Iris pigment epithelial cell (primary cell): Measurements from ENCODE around the gene MAGI1.
A peak's percentile ranks its signal among the peaks of the same experiment; 100 is the strongest.

ENCODE experiments used
- DNase-seq: peaks from one replicate; pipeline ENCODE4 v3.0.0-alpha.2; 2011; ENCODE audit warnings: low read depth

Gene MAGI1

DNA sequence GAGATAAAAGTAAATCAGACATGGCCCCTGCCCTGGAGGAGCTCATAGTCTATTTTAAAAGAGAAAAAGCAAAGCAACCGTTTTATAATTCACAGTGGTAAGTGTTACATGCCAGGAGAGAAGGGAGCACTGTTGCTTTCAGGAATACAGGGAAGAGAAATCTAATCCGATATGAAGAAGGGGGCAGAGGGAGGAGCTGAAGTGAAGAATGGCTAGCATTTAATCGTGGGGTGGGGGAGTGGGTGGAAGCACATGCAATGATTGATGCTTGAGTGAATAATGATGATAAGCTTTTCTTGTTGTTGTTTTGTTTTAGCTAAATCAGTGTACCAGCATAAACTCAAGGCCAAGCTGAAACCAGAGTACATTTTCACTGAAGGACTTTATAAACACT is 629.5 kb downstream of the MAGI1 start:
- no peak for DNase-seq

DNA sequence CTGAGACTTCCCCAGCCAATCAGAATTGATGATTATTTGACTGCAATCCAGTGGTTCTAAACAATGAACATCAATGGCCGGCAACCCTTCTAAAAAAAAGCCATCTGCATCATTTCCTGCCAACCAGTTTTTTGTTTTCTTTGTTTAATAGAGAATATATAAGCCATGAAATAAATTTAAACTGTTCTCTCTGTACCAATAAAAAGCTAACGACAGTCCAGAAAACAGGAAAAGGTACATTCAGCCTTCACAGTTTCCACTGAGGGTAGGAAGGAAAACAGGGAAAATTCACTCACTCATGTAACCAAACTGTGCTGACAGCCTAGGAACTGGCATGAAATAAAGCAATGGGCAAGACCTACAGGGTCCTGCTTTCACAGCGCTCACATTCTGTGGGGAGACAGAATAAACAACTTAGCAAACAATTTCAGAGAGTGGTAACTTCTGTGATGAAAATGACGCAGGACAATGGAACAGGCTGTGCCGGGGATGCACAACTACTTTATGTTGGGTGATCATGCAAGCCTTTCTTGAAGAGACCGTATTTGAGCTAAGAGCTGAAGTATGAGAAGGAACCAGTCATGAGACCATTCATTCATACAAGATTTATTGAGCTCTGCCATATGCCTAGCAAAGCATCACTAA is 630.1 kb downstream of the MAGI1 start:
- no peak for DNase-seq

DNA sequence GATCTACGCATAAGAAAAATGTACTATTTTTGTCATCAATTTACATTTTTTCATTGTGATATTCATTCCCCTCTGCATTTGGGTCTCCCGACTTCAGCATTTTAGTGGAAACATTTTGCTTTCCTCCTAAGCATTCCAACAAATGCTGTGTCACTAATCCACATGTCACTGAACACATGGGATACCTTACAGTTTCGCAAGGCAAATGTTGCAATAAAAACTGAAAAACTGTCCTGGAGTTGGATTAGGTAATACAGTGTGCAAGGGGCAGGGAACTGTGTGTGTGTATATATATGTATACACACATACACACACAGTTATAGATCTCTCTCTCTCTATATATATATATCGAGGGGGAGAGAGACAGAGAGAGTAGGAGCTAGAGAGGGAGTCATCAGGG is 632.2 kb downstream of the MAGI1 start:
- peak; percentile 50 for DNase-seq

DNA sequence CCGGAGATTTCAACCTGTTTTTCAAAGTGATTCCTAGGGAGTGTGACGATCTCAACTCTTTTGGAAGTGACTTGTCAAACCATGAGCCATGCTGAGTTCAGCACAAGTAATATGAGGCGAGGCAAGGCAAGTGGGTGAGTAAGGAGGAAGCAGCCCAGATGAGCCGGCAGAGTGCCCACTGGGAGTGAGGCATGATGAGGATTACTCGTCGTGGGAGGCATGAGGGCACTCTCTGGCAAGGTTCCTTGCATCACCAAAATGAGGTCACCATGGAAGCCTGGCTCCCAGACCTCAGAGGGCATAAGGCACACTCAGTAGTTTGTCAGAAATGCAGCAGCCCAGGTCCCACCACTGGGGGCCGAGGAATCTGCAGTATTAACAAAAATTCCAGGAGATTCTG is 636.1 kb downstream of the MAGI1 start:
- peak; percentile 74 for DNase-seq

DNA sequence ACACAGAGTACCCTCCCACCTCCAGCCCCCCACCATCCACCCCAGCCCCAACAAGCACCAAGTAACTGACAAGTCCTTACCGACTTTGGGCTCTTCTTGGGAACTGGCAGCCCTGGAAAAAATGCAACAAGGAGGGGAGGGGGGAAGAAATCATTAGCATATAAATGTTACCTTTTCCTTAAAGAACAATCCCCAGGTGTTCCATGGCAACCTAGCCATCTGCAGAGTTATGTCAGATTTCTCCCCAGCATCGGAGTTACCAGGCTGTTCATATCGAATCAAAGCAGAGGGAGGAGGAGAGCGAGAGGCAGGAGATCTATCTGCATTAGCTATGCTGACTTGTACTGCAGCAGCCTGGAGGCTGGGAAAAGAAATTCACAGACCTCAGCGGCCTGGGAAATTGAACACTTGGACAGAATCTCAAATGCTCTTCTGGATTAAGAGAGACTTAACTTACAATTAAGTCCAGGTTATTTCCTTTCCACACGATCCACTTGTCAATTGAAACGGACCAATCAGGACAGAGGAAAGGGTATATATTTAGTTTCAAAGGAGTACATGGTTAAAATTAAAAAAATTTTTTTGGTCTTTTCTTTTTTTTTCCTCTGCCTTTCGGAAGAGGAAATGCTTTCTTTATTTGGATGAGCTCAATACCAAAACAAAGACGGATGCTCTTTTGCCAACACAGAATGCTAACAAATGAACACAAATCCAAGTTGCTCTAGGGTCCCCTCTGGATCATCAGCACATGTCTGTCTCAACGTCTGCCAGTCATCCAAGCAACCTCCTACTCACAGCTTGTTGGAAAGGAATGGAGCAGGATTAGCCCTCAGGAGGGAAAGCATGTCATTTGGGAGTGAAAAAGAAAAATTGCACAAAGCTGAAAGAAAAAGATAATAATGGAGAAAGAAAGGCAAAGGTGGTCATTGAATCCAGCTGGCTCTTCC is 637.1 kb downstream of the MAGI1 start:
- no peak for DNase-seq

DNA sequence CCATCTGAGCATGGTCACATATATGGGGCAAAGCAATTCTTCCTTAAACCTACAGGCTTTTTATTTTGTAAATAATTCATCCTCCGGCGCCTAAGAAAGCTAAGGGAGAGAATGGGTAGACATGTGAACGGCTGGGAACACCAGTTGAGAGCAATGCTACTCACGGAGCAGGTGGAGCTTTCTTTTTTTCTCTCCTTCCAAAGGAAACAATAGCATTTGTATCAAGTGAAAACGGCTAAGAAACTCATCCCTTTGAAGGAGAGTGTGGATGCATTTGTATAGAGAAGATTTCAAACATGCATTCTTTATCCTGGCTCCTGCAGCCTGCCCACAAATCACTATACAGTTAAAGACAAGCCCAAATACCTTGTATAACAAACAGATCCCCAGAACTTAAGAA is 637.8 kb downstream of the MAGI1 start:
- no peak for DNase-seq

DNA sequence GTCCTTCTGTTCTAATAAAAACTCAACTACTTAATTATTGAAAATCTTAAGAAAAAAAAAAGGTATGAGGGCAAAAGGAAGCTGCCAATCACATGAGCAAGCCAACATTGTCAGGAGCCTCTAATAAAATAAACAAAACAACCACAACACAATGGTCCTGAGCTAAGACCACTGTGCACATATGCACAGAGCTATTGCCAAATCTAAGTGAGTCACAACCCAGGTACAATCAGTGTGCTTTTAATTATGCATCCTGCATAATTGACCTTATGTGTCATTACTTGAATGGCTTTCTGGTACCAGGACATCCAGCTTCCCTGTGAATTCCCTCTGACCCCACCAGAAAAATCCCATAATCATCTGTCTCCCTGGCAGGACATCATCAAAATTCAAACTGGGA is 639.8 kb downstream of the MAGI1 start:
- DNase-seq = peak; percentile 27

DNA sequence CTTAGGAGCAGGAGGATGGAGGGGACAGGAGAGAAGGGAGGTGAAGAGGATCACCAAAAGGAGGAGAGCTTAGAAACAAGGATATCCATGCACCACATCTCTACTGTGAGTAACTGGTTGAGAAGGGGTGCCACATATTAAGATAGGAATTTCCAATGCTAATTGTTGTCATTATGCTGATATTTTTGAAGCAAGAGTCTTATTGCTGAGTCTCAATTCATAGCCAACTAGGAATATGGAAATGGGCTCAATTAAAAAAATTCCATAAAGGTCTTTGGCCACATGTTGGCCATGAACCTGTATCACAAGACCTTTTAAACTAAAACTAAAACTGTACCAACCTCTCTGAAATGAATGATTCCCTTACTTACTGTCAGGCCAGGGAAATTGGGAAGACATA is 642.6 kb downstream of the MAGI1 start:
- no peak for DNase-seq

DNA sequence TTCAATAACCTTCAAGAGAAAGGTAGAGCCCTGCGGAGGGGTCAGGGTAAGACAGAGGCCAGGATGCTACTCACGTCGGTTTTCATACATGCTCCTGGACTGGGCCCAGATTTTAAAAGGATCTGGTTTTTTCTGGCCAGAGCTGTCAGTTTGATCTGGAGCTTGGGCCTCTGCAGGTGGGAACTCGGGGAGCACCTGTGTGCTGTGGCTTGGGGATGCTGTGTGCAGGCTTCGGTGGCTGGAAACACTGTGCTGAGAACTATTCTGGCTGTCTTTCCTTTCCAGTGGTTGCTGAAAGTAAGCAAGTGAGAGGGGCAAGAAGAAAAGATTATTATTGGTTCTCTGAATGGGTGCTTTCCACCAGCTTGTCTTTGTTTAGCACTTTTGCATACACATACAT is 647.6 kb downstream of the MAGI1 start:
- DNase-seq = no peak

DNA sequence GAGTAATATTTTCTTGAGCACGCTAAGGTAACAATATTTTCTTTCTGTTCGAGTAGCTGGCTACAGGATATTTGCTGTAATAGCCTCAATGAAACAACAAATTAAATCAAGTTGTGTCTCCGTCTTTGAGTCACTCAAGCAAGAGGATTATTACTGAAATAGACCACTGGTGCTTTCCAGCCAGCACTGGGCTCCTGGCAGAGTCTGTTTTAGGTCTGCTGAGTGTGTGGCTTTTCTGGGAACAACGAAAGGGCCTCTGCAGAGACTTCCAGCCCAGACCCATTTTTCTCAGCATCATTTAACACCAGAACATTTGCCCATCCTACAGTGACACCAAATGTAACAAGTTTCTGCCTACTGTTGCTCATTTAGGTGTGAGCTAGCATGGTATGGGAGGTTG is 652.9 kb downstream of the MAGI1 start:
- no peak for DNase-seq

DNA sequence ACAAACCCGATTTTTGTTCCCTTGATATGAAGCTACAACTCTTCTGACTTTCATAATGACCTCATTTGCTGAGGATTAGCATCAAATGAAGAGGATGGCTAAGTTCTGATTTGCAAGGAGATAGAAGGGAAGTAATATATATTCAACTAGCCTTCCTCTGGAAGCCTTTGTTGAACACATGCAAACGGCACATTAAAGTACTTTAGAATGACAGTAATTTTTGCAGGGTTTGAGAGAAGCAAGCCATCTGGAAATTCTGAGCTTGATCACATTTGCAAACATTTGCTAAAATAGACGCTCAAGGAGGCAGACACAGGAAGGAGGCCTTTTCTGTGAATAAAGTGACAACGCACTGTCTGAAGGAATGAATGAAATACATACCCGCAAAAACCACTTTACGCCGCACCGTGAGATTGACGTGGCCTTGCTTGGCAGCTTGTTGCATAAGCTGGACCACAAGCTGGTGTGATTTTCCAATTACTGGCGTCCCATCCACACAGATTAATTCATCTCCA is 657.2 kb downstream of the MAGI1 start:
- no peak for DNase-seq

DNA sequence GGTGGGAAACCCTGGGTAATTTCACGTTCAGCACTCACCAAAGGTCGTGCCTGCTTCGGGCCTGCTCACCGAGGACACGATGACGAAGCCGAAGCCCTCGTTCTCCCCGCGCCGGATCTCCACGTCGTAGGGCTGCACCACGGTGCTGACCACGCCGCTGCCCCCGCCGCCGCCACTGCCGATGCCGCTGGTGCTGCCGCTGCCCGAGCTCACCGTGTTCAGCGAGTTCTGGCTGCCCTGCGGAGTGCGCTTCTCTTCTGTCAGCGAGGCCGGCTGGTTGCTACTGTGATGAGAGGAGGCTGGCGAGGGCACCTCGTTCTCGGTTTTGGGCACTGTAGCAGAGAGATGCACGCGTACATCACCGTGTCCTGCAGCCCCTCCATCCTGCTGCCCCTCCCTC is 659.5 kb downstream of the MAGI1 start:
- DNase-seq = no peak

DNA sequence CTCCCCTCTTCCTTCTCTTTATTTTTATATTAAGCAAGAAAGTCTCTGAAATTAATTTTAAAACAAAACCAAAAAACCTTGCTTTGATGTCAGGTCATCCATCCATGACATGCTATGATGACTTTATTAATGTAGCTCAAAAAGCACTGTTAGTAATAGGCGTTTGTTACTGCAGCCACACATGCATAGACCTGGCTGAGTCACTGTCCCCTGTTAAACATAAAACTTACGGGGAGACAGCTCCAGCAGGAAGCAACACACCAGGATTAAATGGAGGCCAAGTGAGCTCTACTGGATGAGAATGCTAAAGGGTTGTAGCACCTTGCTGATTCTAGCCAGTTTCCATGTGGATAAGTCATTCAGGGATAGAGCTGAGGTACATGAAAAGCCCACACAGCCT is 661.1 kb downstream of the MAGI1 start:
- DNase-seq = no peak

DNA sequence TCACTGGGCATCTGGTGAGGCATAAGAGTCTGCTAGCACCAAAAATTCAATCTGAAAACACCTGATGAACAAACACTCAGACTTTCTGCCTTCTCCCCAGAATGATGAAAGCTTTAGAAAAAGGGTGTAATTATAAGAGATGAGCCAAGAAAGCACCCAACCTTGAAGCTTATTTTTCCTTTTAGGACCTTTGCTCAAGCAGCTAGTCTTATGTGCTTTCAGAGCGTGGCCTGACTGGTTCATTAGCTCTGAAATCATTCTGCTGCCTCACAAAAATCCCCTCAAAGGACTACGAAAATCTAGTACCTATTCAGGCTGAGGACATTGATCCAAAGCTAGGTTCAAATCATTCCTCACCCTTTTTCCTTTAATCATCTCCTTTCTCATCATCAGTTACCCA is 662.3 kb downstream of the MAGI1 start:
- DNase-seq = no peak

DNA sequence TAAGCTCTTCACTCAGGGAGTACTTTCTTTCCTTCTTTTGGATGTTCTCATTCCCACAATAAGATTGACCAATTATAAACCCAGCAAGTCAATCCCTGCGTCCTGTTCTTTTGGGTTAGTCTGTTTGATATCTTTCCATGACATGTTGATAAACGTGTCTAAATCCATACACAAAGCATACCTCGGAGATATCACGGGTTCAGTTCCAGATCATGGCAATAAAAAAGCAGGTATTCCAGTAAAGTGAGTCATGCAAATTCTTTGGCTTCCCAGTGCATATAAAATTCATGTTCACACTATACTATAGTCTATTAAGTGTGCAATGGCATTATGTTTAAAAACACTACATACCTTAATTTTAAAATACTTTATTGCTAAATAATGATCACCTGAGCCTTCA is 667.7 kb downstream of the MAGI1 start:
- DNase-seq = no peak

DNA sequence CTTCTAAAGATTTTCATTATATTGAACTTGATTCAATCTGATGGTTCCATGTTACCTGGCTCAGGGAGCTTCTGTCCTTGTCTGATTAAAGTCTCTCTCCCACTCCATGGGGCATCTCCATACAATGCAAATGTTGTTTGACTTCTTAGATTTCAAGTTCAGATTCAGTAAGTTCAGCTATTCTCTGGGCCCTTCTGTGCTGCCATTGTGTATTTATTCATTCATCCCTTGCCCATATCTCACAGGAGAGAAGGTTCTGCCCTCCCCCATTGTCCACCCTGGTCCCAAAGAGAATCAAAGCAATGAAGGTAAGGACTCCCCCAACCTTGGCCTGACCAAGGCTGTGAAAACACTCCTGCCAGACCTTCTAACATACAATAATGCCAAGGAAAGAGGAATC is 669.9 kb downstream of the MAGI1 start:
- no peak for DNase-seq

DNA sequence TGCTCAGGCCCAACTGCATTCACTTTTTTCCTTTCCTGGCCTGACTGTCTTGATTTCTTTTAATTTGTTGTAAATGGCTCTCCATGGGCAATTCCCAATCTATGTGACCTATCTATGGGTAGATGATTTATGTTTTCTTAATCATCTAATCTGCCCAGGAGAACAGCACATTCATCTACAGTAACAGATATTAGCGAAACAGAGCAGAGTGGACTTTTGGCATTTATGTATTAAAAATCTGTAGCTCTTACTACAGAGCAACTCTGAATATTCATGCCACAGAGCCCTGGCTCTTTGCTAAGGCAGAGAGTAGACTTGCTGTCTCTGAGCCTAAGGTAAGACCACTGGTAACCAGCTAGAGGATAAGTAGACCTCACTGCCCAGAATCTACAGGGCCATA is 676.0 kb downstream of the MAGI1 start:
- no peak for DNase-seq

DNA sequence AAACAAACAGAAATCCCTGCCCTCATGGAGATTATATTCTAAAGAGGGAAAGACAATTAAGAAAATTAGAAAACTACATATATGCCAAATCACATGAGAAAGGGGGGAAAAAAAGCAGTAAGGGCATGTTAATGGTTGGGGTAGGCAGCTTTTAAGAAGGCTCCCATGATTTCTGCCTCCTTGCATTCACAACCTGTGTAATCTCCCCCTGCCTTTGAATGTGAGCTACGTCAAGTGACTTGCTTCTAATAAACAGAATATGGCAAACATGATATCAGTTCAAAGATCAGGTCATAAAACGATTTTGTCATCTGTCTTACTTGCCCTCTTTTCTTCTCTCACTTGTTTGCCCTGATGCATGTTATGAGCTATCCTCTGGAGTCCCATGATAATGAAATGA is 677.3 kb downstream of the MAGI1 start:
- DNase-seq = no peak

DNA sequence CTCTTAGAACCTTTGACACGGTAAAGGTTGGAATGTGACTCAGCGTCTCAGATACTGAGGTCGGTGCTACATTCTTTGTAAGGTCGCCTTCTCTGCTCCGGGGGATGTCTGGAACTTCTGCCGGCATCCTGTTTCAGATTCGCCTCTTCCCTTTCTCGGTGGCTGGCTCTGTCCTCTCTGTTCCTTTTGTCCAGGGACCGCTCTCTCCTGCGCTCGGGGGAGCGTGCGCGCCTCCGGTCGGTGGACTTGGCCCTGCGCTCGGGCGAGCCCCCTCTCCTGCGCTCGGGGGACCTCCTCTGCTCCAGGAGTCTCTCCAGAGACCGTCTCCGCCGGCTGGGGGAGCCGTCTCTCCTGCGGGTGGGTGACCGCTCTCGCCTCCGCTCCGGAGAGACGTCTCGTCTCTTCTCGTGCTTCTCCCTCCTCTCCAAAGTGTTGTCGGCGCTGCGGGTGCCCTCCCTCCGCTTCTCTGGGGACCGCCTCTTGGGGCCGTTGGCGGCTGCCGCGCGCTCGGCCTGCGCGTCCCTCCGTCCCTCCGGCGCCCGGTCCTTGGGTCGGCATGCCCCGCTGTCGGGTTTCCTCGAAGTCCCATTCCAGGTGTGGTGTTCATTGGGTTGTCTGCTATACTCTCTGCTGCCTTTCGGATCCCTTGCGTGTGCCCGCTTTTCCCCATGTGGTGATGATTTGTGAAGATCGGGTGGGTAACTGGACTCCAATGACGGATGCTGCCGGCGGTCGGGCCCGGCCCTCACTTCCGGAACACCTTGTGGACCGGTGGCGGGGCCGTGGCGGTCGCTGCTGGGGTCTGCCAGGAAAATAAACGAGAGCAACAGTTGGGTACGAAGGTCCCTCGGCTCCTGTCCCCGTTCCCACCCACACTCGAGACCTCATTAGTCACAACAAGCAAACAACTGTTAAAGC is 682.1 kb downstream of the MAGI1 start:
- peak; percentile 7 for DNase-seq

DNA sequence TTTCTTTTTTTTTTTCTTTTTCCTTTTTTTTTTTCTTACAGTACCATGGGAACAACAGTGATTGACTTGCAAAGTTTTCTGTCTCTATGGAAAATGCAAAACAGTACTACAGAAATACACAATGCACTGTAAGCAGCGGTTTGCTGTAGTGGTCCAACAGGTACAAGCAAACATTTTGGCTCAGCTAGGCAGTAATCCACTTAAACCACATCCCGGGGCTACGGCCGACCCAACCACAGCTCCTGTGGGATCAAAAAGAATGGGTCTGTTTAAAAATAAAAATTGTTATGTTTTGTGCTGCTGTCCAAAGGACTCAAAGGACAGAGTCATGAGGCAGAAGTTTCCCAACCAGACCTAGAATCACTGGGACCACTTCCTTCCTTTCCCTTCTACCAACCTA is 683.8 kb downstream of the MAGI1 start:
- no peak for DNase-seq

DNA sequence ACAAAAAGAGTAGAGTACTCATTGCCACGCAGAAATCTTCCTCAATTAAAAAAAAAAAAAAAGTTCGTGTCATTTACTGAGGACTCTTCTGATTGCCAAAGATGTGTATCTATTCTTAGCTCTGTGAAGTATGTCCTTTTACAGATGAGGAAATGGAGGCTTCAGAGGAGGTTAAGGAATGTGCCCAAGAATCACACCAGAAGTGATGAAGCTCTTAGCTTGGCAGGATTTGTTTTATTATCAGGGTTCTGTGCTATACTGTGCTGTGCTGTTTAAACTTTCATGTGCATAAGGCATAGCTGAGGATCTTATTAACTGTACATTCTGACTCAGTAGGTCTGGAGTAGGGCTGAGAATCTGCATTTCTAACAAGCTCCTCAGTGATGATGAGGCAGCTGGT is 685.8 kb downstream of the MAGI1 start:
- DNase-seq = peak; percentile 18

DNA sequence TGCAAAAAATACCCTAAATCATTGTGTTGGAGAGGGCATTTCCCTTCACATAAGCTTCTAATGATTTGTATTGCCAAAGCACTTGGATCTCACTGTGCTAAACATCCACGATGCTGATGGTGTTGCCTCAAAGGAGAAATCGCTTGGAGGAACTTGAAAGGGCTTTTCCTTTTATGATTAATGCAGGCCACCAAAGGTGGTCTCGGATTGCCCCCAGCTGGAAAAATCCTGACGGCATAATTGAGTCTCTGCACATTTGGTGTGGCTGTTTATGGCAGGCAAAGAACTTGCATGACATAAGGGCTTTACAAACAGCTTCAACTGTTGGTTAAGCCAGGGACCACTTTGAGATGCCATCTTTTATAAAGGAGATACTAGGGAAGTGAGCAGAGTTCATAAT is 687.0 kb downstream of the MAGI1 start:
- no peak for DNase-seq
